Astrocyte of the cerebellum (primary cell): ENCODE data around the gene CBL.
"Not testable (repeated sequence)": the region's sequence is repeated elsewhere in the genome, so short reads cannot be mapped to it uniquely, and the experiment has no call there.

Source experiments
- DNase-seq: peaks from one replicate; pipeline ENCODE4 v3.0.0-alpha.2; 2011; ENCODE audit warnings: low read depth
- H3K4me3 ChIP-seq: 2 replicates; pipeline ENCODE4 v1.5.1; 2011; ENCODE audit warnings: mild to moderate bottlenecking, low read depth, low read length, moderate library complexity
- CTCF ChIP-seq: IDR thresholded peaks from 2 replicates; pipeline ENCODE4 v1.5.1; 2012; ENCODE audit warnings: low read length, low read depth, moderate library complexity, mild to moderate bottlenecking; ENCODE audit errors: missing control alignments
- in situ Hi-C: cut with HindIII; loops from 2 replicates; pipeline ENCODE4 v1.10.0; 2017; ENCODE audit warnings: low sequenced_read_pairs

CBL gene

GRCh38 chr11:119209186-119209585 lies 3.0 kb downstream of the CBL start:
- no peak for DNase-seq
- in situ Hi-C loops: no loop called here
- H3K4me3 ChIP-seq: no peak overlapping the region
- no peak for TF ChIP-seq CTCF

- H3K4me3 ChIP-seq: no peak overlapping the region
- no peak for DNase-seq
- in situ Hi-C loops: no loop called here
- no peak for TF ChIP-seq CTCF
These were observed 3.9 kb downstream of the CBL start for GRCh38 chr11:119210050-119210449.

GRCh38 chr11:119218141-119218878 lies 12.2 kb downstream of the CBL start:
- no peak for TF ChIP-seq CTCF
- DNase-seq: peak; percentile 61
- in situ Hi-C loops: no loop called here
- H3K4me3 ChIP-seq: no peak overlapping the region

- no peak for TF ChIP-seq CTCF
- in situ Hi-C loops: no loop called here
- no peak overlapping the region for H3K4me3 ChIP-seq
- DNase-seq: peak; percentile 49
These were observed 16.2 kb downstream of the CBL start for GRCh38 chr11:119222308-119222707.

GRCh38 chr11:119222891-119223290 lies 16.8 kb downstream of the CBL start:
- TF ChIP-seq CTCF: no peak
- no peak for DNase-seq
- no peak overlapping the region for H3K4me3 ChIP-seq
- in situ Hi-C loops: no loop called here

GRCh38 chr11:119223856-119224255 lies 17.7 kb downstream of the CBL start:
- no peak for TF ChIP-seq CTCF
- peak; percentile 13 for DNase-seq
- in situ Hi-C loops: no loop called here
- no peak overlapping the region for H3K4me3 ChIP-seq

- H3K4me3 ChIP-seq, in situ Hi-C loops, DNase-seq: not testable (repeated sequence)
These were observed 22.6 kb downstream of the CBL start for GRCh38 chr11:119228535-119229287.
